EL (cell line): ENCODE measurements around the gene RPL39.
"Not testable (repeated sequence)": the region's sequence is repeated elsewhere in the genome, so short reads cannot be mapped to it uniquely, and the experiment has no call there.

Experiments
- DNase-seq: peaks from one replicate; pipeline ENCODE4 v3.0.0-alpha.2; 2016

RPL39 gene

DNA sequence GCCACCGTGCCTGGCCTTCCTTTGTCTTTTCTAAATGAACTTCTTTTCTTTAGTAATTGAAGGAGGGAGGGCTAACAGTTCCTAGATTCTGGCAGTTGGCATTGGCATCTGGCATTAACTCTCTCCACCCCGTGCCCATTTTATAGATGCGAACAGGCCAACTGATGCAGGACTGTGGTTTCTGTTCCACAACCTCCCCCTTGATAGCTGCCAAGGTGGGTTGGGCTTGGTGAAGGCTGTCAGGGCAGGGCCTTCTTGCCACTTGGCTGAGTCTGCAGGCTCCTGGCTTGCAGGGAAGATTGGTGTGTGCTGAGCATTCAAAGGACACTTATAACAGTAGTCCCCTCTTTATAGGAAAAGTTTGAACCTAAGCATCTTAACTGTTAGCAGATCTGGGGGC lies 28.7 kb downstream of the RPL39 start:
- DNase-seq: peak; percentile 54

DNA sequence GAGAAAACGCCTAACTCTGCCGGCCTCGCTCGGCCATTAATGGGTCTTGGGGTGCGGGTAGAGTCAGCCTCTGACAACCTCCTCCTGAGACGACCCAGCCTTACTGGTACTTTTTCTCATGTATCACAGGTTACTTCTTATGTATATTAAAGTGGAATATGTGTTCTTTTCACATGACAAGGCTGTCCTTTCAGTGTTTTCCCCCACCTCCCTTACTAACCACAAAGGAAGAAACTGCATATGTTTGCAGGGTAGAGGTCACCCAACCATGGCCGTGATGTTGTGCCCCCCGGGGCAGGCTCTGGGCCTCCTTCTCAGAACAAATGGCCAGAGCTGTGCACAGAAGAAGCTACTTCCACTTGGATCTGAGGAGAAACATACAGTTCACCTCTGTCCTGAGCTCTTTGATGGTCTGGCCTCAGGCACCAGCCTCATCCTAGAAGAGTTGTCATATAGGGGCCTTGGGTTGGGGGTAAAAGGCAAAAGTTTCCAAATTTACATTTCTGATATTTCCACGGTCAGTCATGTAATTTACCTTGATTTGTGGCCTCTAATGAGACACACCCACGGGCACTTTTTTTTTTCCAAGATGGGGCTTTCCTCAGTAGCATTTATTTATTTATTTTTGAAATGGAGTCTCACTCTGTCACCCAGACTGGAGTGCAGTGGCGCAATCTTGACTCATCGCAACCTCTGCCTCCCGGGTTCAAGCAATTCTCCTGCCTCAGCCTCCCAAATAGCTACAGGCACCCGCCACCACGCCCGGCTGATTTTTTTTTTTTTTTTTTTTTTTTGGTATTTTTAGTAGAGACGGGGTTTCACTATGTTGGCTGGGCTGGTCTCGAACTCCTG lies 31.2 kb downstream of the RPL39 start:
- no peak for DNase-seq

DNA sequence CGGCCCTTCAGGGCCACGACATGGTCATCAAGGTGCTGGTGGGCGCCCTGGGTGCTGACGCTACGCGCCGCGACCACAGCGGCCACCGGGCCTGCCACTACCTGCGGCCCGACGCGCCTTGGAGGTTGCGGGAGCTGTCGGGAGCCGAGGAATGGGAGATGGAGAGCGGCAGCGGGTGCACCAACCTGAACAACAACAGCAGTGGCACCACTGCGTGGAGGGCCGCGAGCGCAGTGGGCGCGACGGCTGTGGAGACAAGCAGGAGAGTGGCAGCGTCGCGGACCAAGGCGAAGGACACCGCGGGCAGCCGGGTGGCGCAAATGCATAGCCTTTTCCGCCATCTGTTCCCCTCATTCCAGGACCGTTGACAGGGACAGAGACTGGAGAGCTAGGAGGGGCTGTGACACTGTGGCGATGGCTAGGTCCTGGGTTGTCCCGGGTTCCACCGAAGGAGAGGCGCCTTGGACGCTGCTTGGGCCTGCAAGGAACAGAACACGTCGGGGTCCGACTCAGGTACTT lies 32.1 kb downstream of the RPL39 start:
- DNase-seq: no peak

DNA sequence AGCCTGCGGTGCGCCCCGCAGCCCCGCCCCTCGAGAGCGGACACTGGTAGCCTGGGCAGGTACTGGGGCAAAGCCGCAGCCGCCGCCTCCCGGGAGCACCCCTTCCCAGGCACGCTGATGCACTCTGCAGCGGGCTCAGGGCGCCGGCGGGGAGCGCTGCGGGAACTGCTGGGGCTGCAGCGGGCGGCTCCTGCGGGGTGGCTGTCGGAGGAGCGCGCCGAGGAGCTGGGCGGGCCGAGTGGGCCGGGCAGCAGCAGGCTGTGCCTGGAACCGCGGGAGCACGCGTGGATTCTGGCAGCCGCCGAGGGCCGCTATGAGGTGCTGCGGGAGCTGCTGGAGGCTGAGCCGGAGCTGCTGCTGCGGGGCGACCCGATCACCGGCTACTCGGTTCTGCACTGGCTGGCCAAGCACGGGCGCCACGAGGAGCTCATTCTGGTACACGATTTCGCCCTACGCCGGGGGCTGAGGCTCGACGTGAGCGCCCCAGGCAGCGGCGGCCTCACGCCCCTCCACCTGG lies 32.6 kb downstream of the RPL39 start:
- no peak for DNase-seq

DNA sequence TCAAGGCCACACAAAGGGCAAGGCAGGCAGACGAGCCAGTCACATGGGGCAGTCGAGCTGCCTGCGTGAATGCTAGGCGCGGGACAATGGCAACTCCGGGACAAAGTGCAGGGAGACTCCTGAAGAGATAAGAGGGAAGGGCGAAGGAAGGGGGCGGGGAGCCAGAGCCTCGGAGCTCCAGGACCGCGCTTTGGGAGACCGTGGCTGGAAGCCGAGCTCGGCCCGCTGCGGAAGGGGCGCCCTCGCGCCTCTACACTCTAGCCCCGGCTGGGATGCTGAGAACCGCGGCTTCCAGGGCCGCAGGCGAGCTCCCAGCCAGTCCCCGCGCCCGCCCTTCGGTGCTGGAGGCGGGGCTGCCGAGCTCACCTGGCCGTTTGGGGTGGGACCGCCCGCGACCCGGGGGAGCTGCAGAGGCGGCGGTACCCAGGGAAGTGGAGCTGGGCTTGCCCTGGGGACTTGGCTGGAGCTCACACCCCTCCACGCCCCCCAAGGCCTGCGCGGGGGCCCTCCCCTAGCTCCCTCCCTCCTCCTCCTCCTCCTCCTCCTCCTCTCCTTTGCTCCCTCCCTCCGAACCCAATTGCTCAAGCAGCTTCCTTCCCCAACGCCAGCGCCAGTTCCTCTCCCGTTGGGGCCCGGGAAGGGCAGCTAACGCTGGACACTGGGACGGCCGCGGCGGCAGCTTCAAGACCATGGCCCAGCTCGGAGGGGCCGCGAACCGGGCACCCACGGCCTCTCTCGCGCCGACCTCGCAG lies 33.3 kb downstream of the RPL39 start, which contains the start of gene SOWAHD:
SOWAHD (plus strand) TSS at position 610 of the 752 bp plus-strand sequence; CDS start at position 690, 80 bp downstream.
- peak; percentile 63 for DNase-seq

DNA sequence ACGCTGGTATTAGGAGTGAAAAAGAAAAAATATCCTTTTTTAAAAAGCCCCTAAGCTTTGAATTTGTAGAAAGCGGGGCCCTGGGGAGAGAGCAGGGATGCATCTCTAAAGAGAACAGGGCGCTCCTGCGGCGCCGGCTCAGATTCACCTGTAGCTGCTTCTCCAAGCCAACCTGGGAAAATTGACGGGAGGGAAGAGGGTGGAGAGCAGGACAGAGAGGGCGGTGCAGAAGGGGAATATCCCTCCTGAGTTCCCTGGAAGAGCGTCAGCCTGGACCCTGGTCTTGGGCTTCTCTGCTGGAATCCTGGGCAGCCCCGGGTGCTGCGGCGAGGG lies 33.8 kb downstream of the RPL39 start:
- DNase-seq: no peak

DNA sequence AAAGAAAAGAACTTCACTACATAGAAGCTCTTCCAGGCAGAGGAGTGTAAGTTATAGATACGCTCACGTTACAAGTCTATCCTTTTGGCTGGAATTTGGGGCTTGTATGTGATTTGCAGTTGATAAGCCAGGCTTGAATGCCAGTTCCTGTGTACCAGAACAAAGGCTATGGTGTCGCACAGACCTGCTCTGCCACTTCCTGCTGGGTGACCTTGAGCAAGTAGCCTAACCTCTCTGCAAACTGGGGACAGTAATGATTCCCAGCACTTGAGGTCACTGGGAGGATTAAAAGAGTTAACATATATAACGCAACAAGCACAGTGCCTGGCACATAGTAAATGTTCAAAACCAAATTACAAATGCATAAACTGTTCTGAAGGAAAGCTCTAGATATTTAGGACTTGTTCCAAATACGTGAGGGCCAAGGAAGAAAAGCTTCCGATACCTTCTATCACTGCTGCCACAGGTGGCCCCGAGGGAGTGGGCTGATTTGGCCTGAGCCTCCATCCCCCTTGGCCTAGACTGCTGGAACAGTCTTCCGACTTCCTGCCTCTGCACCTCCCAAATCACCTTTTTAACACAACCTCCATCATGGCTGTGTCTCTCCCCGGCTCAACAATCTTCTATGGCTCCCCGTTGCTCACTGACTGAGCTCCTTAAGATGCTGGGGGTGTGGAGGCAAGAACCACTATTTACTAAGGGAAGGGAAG lies 34.3 kb downstream of the RPL39 start:
- DNase-seq: no peak

DNA sequence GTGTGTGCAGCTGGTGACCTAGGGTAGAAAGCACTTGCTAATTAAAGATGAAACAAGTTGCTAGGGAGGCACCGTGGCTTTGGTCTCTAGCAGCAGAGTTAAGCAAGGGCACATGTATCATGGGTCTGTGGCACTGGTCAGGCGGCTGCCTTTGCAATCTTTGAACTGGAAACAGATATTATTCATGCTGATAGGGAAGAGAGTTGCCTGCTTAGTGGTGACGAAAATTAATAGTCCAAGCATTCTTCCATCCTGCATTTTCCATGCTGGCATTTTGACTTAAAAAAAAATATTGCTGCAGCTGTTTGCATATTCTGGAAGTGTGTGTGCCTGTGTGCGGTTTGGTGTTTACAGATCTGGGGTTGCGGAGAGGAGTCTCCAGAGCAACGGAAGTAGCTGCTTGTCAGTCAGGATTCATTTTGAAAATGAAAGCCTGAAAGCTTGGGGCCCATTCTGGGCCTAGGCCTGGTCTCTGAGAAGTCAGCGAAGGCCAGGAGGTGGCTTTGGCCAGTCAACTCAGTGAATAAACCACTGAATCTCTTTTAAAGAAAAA lies 35.4 kb downstream of the RPL39 start:
- DNase-seq: no peak

DNA sequence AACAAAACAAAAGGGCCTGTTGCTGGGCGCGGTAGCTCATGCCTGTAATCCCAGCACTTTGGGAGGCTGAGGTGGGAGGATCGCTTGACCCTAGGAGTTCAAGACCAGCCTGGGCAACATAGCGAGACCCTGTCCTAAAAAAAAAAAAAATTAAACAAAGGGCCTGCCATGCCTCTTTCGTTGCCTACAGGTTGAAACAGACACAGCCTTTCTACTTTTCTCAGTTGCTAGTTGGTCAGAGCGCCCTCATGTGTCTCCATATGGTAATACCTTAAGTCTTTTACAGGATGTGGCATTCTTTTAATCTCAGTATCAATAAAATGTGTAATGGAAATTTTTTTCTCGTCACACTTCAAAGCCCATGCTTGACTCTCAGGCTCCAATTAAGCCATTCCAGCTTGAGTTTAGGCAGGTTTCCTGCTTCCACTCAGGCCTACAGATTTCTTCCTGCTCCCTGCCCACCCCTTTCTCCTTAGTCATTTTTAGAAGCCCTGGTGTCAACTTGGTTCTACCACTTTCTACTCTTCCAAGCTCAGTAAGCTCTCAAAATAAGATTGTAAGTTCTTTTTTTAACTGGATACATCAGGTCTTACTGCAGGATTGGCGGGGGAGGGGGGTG lies 37.7 kb downstream of the RPL39 start:
- peak; percentile 56 for DNase-seq

DNA sequence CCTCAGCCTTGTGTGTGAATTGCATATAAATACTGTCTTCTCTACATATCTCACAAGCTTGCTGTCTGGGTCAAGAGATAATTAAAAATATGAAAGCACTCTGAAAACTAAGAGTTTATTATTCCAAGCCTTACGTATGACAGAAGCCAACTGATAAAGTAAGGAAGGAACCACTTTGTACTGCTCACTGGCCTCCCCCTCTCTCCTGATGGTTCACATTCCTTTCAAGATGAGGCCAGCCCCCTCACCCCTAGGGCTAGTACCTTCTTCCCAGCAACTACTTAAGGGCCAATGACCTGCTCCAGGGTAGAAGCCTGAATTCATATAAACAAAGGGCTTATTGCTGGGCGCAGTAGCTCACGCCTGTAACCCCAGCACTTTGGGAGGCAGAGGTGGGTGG lies 38.4 kb downstream of the RPL39 start:
- DNase-seq: no peak

DNA sequence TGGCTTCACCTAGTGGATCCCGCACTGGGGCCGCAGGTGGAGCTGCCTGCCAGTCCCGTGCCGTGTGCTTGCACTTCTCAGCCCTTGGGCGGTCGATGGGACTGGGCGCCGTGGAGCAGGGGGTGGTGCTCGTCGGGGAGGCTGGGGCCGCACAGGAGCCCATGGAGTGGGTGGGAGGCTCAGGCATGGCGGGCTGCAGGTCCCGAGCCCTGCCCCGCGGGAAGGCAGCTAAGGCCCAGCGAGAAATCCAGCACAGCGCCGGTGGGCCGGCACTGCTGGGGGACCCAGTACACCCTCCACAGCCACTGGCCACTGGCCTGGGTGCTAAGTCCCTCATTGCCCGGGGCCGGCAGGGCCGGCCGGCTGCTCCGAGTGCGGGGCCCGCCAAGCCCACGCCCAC lies 40.7 kb downstream of the RPL39 start:
- DNase-seq: not testable (repeated sequence)

DNA sequence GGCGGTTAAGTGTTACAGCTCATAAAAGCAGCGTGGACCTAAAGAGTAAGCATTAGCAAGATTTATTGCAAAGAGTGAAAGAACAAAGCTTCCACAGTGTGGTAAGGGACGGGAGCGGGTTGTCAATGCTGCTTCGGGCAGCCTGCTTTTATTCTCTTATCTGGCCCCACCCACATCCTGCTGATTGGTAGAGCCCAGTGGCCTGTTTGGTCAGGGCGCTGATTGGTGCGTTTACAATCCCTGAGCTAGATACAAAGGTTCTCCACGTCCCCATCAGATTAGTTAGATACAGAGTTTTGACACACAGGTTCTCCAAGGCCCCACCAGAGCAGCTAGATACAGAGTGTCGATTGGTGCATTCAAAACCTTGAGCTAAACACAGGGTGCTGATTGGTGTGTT lies 41.3 kb downstream of the RPL39 start:
- DNase-seq: not testable (repeated sequence)

DNA sequence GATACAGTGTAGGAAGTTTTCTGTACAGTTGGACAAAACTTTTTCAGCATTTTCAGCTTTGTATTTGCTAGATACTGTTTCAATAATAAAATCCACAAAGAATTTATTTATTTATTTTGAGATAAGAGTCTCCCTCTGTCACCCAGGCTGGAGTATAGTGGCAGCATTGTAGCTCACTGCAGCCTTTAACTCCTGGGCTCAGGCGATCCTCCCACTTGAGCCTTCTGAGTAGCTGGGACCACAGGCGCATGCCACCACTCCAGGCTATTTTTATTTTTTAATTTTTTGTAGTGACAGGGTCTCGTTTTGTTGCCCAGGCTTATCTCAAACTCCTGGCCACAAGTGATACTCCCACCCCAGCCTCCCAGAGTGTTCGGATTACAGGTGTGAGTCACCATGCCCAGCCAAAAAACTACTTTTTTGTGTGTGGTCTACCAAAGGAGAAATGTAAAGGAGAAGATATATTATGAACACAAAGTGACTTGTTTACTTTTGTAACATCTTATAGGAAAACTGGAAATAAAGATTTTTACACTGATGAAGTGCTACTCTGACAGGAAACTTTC lies 46.1 kb downstream of the RPL39 start:
- DNase-seq: no peak

DNA sequence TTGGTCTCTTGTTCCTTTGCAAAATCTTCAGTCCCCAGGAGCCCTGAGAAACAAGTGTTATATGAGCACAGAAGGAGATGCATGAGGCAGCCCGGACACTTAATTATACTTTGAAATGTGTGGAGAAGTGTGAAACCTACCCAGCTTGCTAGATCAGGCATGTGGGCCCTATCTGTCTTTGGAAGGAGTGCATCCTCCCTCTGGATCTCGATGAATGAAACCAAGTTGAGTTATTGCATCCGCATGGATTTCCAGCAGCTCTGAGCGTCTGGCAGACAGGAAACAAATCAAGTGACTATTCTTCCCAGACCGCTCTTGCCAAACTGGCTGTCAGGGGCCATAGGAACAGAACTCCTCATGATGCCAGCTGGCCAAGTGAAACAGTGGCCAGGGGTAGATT lies 52.7 kb downstream of the RPL39 start:
- DNase-seq: no peak
